WERI-Rb-1 (cell line): Measurements from ENCODE around the gene TPX2.

Source experiments
- DNase-seq: peaks from one replicate; pipeline ENCODE4 v3.0.0-alpha.2; 2020
- H3K27ac ChIP-seq: fragments of 250-450 bp; sonication (Bioruptor Pico); 2 replicates; pipeline ENCODE4 v1.5.1; 2020; ENCODE audit warnings: mild to moderate bottlenecking, moderate library complexity
- H3K27me3 ChIP-seq: fragments of 250-450 bp; sonication (Bioruptor Pico); 2 replicates; pipeline ENCODE4 v1.5.1; 2021; ENCODE audit warnings: mild to moderate bottlenecking, low read depth, moderate library complexity; ENCODE audit not compliant: insufficient read depth, severe bottlenecking
- H3K36me3 ChIP-seq: fragments of 250-450 bp; sonication (Bioruptor Pico); 2 replicates; pipeline ENCODE4 v1.5.1; 2020; ENCODE audit warnings: mild to moderate bottlenecking, moderate library complexity
- H3K4me3 ChIP-seq: 2 replicates; pipeline ENCODE4 v1.5.1; 2011; ENCODE audit warnings: low read depth, mild to moderate bottlenecking, control low read depth, low read length
- H3K9me3 ChIP-seq: fragments of 250-450 bp; sonication (Bioruptor Pico); 2 replicates; pipeline ENCODE4 v1.5.1; 2021; ENCODE audit warnings: mild to moderate bottlenecking, moderate library complexity; ENCODE audit not compliant: severe bottlenecking
- CTCF ChIP-seq: IDR thresholded peaks from 2 replicates; pipeline ENCODE4 v1.5.1; 2011; ENCODE audit warnings: low read depth, mild to moderate bottlenecking, control low read depth, inconsistent platforms, low read length

Gene TPX2

DNA sequence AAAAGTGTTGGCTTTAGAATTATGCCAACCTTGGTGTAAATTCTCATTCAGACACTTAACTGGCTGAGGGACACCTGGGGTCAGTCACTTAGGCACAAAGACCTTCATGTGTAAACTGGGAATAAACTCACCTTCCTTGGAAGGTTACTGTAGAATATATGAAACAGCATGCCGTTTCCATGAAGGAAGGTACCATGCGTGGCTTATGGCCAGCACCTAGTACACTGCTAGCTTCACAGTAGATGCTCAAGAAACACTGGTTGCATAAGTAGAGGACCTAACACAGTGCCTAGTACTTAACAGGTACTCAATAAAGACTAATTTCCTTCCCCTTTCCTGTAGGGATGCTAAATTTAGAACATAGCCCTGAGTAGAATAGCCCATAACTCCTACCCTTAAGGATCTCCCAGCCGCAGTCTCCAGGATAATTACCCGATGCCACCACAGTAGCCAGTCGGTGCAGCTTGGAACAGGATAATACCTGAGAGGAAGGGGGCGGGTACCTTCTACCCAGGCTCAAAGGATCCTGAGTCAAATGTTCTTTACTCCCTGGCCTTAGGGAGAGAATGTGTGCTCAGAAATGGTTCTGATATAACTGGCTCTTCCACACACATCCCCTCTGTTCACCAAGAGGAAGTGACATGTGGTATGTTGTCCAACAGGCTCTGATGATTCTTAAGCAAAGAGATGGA is 20.0 kb upstream of the TPX2 start:
- Histone ChIP-seq H3K4me3 (peak overlapping the region; percentile 51), H3K36me3 (peaks cover 77% of the 10 kb centered on the region), H3K27me3 (no peaks in the 10 kb centered on the region), H3K9me3 (no peaks in the 10 kb centered on the region), H3K27ac (peak overlapping the region; percentile 98)
- TF ChIP-seq CTCF: no peak
- DNase-seq: peak; percentile 41

- no peak for DNase-seq
- Histone ChIP-seq H3K4me3 (peak overlapping the region; percentile 51), H3K9me3 (no peaks in the 10 kb centered on the region), H3K27me3 (no peaks in the 10 kb centered on the region), H3K36me3 (peaks cover 69% of the 10 kb centered on the region), H3K27ac (peak overlapping the region; percentile 98)
- no peak for TF ChIP-seq CTCF
These were observed 19.2 kb upstream of the TPX2 start for GRCh38 chr20:31719644-31720485.

DNA sequence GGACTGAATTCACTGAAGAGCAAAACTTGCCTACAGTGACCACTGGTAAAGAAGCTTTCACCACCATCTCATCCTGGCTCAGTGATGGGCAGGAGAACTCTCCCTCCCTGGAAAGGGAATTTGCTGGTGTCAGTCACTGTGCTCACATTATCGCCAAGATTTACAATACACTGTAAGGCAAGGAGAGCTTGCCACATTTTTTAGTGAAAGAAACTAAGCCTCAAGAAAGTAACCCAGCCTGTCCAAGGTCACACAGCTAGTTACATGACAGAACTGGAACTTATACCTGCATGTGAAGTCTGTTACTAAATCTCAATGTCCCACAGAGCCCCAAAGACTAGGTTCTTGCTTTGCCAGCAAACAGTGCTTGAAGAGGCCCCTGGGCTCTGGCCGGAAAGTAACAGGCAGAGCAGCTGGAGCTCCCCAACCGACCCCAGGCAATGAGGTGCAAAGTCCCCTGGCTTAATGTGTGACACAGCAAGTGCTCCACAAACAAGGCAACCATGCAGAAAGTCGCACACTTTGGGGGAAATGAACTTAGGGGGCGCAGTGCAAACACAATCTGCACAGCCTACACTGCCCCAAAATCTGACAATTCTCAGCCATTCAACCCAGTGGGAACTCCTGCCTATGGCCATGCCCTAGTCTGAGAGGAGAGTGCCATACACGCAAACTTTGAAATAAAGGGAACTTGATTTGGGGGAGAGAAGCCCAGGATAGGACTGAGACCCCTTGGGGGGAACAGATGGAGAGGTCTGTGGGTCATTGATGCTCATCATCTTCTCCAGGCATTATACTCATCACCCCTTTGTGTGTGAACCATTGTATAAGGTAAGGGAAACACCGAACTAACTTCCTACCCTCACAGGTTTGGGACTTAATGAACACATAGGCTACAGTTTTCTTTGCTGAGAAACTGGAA is 18.3 kb upstream of the TPX2 start:
- no peaks in the 10 kb centered on the region for H3K9me3 ChIP-seq
- peaks cover 62% of the 10 kb centered on the region for H3K36me3 ChIP-seq
- peak overlapping the region; percentile 98 for H3K27ac ChIP-seq
- peak overlapping the region; percentile 51 for H3K4me3 ChIP-seq
- H3K27me3 ChIP-seq: no peaks in the 10 kb centered on the region
- TF ChIP-seq CTCF: 0 out of 2 replicates have a peak, but pooled peaks have one; percentile 6
- no peak for DNase-seq

- DNase-seq: no peak
- Histone ChIP-seq H3K36me3 (peaks cover 53% of the 10 kb centered on the region), H3K9me3 (no peaks in the 10 kb centered on the region), H3K27me3 (no peaks in the 10 kb centered on the region), H3K27ac (peak overlapping the region; percentile 98), H3K4me3 (peak overlapping the region; percentile 51)
- no peak for TF ChIP-seq CTCF
These were observed 17.5 kb upstream of the TPX2 start for GRCh38 chr20:31721408-31722256.
